Glomerular endothelial cell (primary cell): ENCODE results near the gene ZNF497. TPM values are rescaled to one million over a fixed set of nuclear protein-coding genes. Genes with fewer than 3 reads are reported as not detected.
"Not testable (repeated sequence)": the region's sequence is repeated elsewhere in the genome, so short reads cannot be mapped to it uniquely, and the experiment has no call there.

ENCODE experiments used
- DNase-seq: peaks from one replicate; pipeline ENCODE4 v3.0.0-alpha.2; 2011; ENCODE audit warnings: low read depth, low spot score; ENCODE audit errors: extremely low read depth
- total RNA-seq: library from RNA; depleted of rRNA; stranded (reverse); fragments of >200 nt; gene quantifications from 2 replicates; pipeline ENCODE4 v1.2.3, GENCODE V29; 2015

The ZNF497 gene
- total RNA-seq, 1 donor from 2014 or later, result 1.2 TPM

GRCh38 chr19:58318297-58318696 lies 44.3 kb downstream of the ZNF497 start:
- DNase-seq, result no peak

- DNase-seq, result no peak
Measured at GRCh38 chr19:58317476-58318072, 45.0 kb downstream of the ZNF497 start.

GRCh38 chr19:58315580-58315979 lies 47.0 kb downstream of the ZNF497 start:
- no peak for DNase-seq

GRCh38 chr19:58311345-58311865 lies 51.1 kb downstream of the ZNF497 start:
- no peak for DNase-seq

GRCh38 chr19:58310685-58311084 lies 51.9 kb downstream of the ZNF497 start:
- not testable (repeated sequence) for DNase-seq

GRCh38 chr19:58307736-58308135 lies 54.8 kb downstream of the ZNF497 start:
- DNase-seq, result no peak

GRCh38 chr19:58305932-58306323 lies 56.6 kb downstream of the ZNF497 start:
- DNase-seq, result no peak

GRCh38 chr19:58305065-58305931 lies 57.3 kb downstream of the ZNF497 start, which contains the start of gene ERVK3-1:
ERVK3-1 (plus strand) TSS chr19:58305377; CDS start chr19:58312169, 6,792 bp downstream.
- DNase-seq, result peak; percentile 79

GRCh38 chr19:58304748-58305064 lies 57.8 kb downstream of the ZNF497 start:
- peak; percentile 22 for DNase-seq

Other genes with a start within 250 kb of the ZNF497 start
- 8.5 and 11.7 TPM in 2 replicates for gene ZNF329, start 212.0 kb downstream of the ZNF497 start, total RNA-seq
- gene ZNF274, start 179.7 kb downstream of the ZNF497 start, total RNA-seq, result 20.6 and 33.3 TPM in 2 replicates
- gene ZNF544, start 133.8 kb downstream of the ZNF497 start, total RNA-seq, result 32.5 and 46.6 TPM in 2 replicates
- gene ZNF8, start 83.8 kb downstream of the ZNF497 start, total RNA-seq, result 7.3 and 8.6 TPM in 2 replicates
- gene ERVK3-1, start 57.4 kb downstream of the ZNF497 start, total RNA-seq, result 15.6 and 34.3 TPM in 2 replicates
- 1.8 and 3.5 TPM in 2 replicates for gene ZSCAN22, start 35.8 kb downstream of the ZNF497 start, total RNA-seq
- 11.8 and 40.5 TPM in 2 replicates for gene A1BG, start 9.3 kb downstream of the ZNF497 start, total RNA-seq
- gene ZNF837, start 18.3 kb upstream of the ZNF497 start, total RNA-seq, result 1.9 and 5.3 TPM in 2 replicates
- gene RPS5, start 24.5 kb upstream of the ZNF497 start, total RNA-seq, result 1,315 and 2,062 TPM in 2 replicates
- gene RNF225, start 32.9 kb upstream of the ZNF497 start, total RNA-seq, result 0.68 TPM in 1 of 2 replicates, not detected in the other
- 5.7 and 8.4 TPM in 2 replicates for gene ZNF584, start 45.9 kb upstream of the ZNF497 start, total RNA-seq
- 3.3 and 4.4 TPM in 2 replicates for gene ZNF132, start 77.4 kb upstream of the ZNF497 start, total RNA-seq
- 5.3 and 6.3 TPM in 2 replicates for gene ZNF324B, start 88.9 kb upstream of the ZNF497 start, total RNA-seq
- gene ZNF324, start 104.3 kb upstream of the ZNF497 start, total RNA-seq, result 14.3 and 19.5 TPM in 2 replicates
- gene ZNF446, start 113.6 kb upstream of the ZNF497 start, total RNA-seq, result 10.9 and 11.5 TPM in 2 replicates
- 6.4 and 8.7 TPM in 2 replicates for gene SLC27A5, start 149.2 kb upstream of the ZNF497 start, total RNA-seq
- gene ZBTB45, start 157.1 kb upstream of the ZNF497 start, total RNA-seq, result 15.4 and 16.7 TPM in 2 replicates
- 252 and 298 TPM in 2 replicates for gene TRIM28, start 181.3 kb upstream of the ZNF497 start, total RNA-seq
- gene CHMP2A, start 192.4 kb upstream of the ZNF497 start, total RNA-seq, result 104 and 137 TPM in 2 replicates
- gene UBE2M, start 195.9 kb upstream of the ZNF497 start, total RNA-seq, result 34.7 and 60.8 TPM in 2 replicates
- gene MZF1, start 210.6 kb upstream of the ZNF497 start, total RNA-seq, result 18.6 and 23.1 TPM in 2 replicates